HTR-8/SVneo (cell line): ENCODE measurements around the gene CDCA5.

Source experiments
- DNase-seq: peaks from one replicate; pipeline ENCODE4 v3.0.0; 2011; ENCODE audit warnings: low spot score, mixed read lengths; ENCODE audit not compliant: insufficient read length
- FAIRE-seq: peaks from 2 replicates; lab custom pipeline; 2011; peaks lifted over from hg19 to GRCh38; lab: Jason Lieb, UNC

Gene CDCA5

DNA sequence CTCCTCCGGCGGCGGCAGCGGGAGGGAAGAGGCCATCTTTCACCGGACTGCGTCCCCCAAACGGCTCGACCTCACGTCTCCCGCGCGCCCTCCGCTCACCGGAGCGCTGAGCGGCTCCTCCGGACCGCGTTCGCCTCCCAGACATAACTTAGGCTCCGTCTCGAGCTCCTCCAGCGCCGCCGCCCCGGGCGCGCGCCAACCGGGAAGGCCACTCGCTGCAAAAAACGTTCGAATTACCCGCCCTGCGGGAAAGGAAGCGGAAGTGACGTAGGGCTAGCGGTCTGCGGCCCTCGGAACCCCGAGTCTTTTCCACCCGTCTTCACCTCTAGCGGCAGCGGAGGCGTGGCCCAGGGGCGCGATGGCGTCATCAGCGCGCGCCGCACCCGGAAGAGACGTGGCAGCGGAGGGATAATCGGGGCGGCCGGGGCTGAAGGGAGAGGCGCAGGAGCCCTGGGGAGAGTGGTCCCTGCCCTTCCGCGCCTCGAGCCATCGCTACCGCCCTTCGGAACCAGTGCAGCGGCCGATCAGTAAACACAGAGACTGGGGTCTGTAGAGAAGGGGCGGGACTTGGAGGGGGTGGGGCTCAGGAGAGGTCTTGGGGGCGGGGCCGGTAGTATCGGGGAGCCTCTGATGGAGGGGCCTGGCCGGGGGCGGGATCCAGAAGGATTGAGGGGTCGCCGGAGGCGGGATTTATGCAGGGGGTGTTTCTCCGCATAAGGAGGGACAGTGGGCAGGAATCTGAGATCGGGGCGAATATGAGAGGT lies at the start of gene CDCA5, which contains the start of gene ZFPL1:
Gene CDCA5 (minus strand): TSS at position 207 of the 764 bp plus-strand sequence. CDS start 62 bp downstream, at position 145.
Gene ZFPL1 (plus strand): TSS at position 389 of the 764 bp plus-strand sequence. CDS start 477 bp downstream, outside the sequence.
- FAIRE-seq (peak; percentile 76), DNase-seq (peak; percentile 98)

GRCh38 chr11:65132988-65133700 lies 49.3 kb upstream of the CDCA5 start:
- FAIRE-seq, result no peak
- no peak for DNase-seq

DNA sequence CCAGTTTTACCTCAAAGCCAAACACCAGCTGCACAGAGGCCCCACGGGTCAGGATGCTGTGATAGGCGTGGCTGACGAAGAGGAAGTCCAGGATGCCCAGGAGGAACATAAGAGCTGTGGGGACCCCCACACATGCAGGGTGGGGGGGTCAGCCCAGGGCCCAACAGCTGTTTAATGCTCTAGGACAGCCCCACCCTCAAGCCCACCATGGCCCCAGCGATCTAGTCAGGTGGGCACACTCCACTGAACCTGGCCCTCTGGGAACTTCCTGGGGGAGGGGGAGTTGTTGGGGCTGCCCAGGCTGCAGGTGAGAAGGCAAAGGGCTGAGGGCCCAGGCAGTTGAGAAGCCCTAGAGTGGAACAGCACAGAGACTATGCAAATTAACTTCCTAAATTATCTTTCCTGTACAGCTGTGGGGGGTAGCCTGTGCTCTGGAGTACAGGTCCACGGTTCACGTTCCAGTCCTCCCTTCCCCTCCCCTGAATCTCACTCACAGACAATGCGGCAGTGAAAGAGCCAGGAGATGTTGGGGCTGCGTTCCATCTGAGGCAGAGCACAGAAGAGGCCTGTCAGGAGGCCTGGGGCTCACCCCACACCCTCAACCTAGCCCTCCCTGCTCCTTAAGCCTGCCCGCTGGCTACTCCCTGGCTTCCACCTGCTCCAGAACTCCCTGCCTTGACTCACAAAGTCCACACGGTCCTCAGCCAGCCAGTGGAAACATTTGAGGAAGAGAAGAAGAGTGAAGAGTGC lies 48.6 kb upstream of the CDCA5 start:
- FAIRE-seq (no peak), DNase-seq (no peak)

DNA sequence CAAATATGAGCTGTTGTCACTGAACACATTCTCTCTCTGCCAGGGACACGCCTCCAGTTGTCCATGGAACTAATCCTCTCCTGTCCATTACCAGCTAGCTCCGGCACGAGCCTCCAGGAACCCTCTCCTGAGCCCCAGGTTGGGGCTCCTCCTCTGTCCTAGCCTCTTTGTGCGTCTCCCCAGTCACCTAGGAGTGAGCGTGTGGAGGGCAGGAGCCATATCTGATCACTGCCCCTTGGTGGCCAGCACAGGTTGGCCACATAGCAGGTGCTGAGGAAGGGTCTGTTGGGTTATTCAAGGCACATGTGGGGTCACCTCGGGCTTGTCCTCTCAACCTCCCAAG lies 48.0 kb upstream of the CDCA5 start:
- no peak for FAIRE-seq

DNA sequence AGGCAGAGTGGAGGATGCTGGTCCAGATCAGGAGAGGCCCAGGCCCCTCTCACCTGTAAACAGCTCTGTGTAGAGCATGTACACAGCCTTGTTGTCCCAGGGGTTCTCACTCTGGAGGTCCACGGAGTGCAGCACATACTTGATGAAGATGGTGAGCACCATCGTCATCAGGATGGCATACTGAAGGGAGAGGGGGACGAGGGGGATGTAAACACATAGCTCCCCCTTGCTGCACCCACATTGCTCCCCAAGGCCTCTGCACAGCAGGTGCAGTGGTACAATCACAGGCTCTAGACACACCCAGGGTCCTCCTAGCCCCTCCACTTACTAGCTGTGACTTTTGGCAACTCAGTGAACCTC lies 47.6 kb upstream of the CDCA5 start:
- DNase-seq (no peak), FAIRE-seq (no peak)

More for the DNA sequence above, 48.0 kb upstream of the CDCA5 start:
- DNase-seq, result no peak

DNA sequence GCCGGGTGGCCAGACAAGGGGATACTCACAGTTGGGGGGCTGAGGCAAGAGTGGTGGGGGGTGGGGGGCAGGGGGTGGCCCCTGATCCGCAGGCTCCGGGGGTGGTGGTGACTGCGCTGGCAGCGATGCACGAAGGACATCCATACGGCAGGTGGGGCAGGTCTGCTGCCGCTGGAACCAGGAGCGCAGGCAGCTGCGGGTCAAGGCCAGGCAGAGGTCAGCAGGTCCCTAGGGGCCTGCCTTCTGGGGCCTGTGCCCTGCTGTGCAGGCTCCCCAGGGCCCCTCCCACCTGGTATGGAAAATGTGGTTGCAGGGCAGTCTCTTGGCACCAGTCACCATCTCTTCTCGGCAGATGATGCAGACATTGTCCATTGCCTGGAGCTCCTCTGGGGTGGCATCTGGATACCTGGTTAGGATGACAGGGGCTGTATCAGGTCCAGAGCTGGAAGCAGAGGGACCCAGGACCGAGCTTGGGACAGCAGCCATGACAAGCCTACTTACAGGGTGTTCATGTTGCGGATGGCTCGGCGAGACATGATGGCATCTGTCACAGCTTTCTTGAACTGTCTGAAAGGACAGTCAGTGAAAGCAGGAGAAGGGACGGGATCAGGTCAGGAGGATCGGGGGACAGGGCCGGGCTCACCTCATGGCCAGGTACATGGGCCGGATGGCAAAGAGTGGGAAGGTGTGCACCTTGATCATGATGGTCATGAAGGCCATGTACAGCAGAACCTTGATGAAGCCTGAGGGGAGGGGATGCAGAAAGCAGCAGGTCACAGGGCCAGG lies 47.0 kb upstream of the CDCA5 start:
- FAIRE-seq (no peak), DNase-seq (no peak)

GRCh38 chr11:65129649-65130441 lies 46.0 kb upstream of the CDCA5 start:
- DNase-seq (no peak), FAIRE-seq (no peak)

DNA sequence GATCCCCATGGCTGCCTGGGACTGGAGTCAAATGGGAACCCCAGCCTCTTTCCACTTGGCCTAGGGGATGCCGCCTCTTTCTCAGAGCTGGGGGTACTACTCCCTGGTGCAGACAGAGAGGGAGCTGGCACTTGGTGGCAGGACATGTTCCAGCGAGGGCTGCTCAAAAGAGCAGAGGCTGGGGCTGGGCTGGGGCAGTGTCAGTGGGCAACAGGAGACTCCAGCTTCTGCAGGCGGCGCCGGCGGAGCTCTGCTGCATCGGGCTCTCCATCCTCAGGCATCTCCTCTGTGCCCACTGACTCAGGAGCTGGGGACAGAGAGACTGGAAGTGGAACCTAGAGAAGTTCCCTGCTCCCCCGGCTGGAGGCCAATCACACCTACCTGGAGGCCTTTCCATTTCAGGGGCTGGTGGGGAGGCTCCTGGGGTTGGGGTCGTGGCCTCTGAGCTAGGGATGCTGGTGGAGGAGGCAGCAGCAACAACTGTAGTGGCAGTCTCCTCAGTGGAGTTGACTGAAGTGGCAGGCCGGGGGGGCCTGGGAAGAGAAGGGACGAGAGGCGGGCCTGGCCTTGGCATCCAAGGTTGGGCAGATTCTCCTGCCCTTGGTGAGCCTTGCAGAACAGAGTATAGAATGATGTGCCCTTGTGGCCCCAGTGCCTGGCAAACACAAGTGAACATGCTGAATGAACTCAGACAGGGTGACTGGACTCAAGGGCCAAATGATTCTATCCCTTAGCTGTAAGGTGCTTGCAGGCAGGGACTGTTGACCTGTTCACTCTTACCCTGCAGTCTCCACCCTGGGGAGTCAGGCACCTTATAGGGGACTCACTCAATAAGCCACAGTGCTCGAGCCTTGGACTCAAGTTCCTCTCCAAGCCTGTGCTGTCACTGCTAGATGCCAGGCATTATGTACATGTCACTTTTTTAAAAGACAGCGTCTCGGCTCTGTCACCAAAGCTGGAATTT lies 44.6 kb upstream of the CDCA5 start:
- FAIRE-seq (no peak), DNase-seq (no peak)

DNA sequence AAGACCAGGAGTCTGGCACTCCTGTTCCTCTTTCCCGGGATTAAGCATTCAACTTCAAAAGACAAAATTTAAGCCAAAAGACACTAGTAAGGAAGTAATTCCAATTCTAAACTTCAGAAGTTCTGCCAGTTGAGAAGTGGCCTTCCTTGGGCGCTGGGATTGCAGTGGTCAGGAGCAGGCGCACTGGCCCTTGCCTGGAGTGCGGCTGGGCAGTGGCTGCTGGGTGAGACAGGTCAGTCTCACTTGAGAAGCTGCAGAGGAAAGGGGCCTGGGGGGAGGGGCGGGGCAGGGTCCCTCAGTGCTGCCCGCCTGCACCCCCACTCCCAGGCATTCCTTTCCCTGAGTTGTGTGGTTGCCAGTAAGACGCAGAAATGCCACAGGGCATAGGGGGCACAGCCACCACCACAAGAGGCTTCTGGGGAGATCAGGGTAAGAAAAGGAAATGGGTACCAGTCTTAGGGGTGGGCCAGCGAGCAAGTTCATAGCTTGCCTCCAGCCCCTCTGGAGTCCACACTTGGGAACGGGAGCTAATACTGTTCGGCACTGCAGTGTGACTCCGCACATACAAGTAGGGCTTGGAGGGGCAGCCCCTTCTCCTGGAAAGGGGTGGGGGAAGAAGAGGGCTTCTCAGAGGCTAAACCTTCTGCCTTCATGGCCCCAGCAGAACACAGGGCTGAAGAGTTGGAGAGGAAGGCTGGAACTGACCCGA lies 43.8 kb upstream of the CDCA5 start:
- DNase-seq (no peak), FAIRE-seq (no peak)

DNA sequence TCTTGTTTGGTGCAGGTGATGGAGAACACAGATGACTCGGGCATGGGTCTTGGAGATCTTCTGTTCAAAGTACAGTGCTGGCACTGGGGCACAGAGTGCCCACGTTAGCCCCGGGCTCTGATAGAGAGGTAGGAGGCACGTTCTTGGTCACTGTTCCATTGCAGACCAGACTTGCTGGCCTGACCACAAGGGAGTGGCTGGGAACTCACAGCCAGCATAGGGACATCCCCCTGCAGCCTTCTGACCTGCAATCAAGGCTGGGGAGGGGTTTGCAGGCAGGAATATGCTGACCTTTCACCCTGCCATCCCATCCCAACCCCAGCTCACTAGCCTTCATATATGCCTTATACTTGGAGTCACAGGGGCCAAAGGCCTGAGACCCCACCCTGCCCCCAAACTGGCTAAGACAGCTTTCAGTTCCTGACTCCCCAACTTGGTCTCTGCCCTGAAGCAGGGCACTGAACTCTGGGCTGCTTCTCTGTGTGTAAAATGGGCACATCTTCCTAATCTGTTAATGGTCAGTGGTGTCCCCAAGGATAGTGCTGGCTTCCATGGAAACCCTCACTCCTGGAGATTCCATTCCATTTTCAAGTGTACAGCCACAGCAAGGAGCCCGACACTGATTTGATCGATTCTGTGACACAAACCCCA lies 42.9 kb upstream of the CDCA5 start:
- no peak for FAIRE-seq
- no peak for DNase-seq

- FAIRE-seq (no peak), DNase-seq (no peak)
Observed at GRCh38 chr11:65125197-65126056, 41.6 kb upstream of the CDCA5 start.

DNA sequence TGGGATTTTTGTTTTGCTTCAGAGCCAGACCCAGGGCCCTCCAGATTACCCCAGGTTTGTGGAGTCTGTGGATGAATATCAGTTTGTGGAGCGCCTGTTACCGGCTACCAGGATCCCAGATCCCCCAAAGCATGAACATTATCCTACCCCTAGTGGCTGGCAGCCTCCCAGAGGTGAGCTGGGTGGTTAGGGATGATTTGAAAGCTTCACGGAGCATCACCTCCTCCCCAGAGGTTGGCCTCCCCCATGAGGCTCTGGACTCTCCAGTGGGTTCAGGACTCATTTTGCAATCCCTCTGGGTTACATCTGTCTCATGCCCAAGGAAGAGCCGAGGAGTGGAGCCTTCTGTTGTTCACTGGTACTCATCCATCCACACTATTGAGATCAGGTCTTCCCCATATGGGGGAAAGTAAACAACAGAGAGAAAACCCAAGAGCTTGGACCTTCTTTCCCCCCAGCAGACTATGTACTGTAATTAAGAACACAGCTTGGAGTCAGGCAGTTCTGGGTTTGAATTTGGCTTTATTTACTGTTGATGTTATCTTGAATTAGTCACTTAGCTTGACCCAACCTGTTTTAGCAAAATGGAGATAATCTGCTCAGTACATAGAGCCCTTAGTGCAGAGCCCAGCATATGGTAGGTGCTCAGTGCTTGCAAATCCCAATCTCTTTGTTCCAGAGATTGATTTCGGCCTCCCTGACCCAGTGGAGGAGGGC lies 40.8 kb upstream of the CDCA5 start:
- FAIRE-seq (no peak), DNase-seq (no peak)

GRCh38 chr11:65121865-65122696 lies 38.2 kb upstream of the CDCA5 start, which contains the start of the genes FAU and MRPL49:
FAU (minus strand) TSS chr11:65122134; CDS start chr11:65121813, 321 bp downstream.
MRPL49 (plus strand) TSS chr11:65122321; CDS start chr11:65122347, 26 bp downstream.
- peak; percentile 97 for FAIRE-seq
- peak; percentile 96 for DNase-seq

DNA sequence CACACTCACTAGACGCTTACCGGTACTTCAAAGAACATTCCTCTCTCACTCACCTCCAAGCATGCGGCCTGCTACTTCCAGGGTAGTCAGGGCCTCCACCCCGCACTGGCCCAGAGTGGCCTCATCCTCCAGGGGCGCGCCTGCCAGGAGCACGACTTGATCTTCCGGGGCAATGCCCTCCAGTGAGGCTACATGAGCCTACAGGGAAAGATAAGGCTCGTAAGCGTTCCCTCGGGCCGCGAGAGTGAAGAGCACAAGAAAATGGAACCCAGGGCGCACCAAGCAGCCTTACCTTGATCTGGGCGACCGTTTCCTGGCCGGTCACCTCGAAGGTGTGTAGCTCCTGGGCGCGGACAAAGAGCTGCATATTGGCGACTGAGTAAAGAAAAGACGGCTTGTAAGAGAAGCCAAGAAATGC lies 37.6 kb upstream of the CDCA5 start:
- FAIRE-seq (no peak), DNase-seq (no peak)

DNA sequence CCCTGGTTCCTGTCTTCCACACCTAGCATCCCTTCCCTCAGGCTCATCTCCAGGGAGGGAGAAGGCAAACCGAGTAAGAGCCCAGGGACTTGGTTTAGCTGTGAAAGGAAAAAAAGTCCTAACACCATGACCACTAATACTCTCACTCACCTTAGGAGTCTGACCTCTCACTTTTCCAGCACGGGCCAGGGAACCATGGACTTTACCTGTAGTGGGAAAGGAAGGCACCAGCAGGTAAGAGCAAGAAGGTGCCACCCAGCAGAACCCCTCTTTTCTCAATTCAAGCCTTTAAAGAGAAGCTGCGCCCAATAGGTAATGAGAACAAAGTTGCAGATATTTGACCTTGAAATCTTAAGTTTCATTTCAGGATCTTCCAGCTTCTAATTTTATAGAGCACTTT lies 37.0 kb upstream of the CDCA5 start:
- FAIRE-seq (no peak), DNase-seq (no peak)
